ENCODE data around the gene HERC2.

- no peak for TF ChIP-seq POLR2AphosphoS5 (IDR thresholded peaks at IDR 0.05)
- TF ChIP-seq CTCF (IDR thresholded peaks at IDR 0.05) = no peak
- TF ChIP-seq POLR2A (IDR thresholded peaks at IDR 0.05) = no peak
These were observed 93.9 kb downstream of the HERC2 start for GRCh38 chr15:28228096-28228495.

All from sigmoid colon (tissue), 4 donors.